GM23338 (cell line): ENCODE data around the gene SLC25A40.

Experiments used
- CTCF ChIP-seq, 2 experiments: fragments of 200-600 bp in 1 of 2; sonication (generic) in 1 of 2; conservative IDR thresholded peaks; 2 replicates each; pipeline versions ENCODE4 v1.5.1 to v1.6.1; 2016 to 2017; ENCODE audit warnings: antibody characterized with exemption in 2 of 2, low read depth in 2 of 2, mild to moderate bottlenecking in 2 of 2, moderate library complexity in 1 of 2
- EZH2 ChIP-seq: fragments of 200-600 bp; sonication (generic); IDR thresholded peaks from one replicate; pipeline ENCODE4 v1.8.0; 2017; ENCODE audit warnings: antibody characterized with exemption, mild to moderate bottlenecking, low read depth; ENCODE audit not compliant: unreplicated experiment
- POLR2AphosphoS5 ChIP-seq: IDR thresholded peaks from 2 replicates; pipeline ENCODE4 v1.6.1; 2016; ENCODE audit warnings: antibody characterized with exemption, low read depth
- REST ChIP-seq: IDR thresholded peaks from one replicate; pipeline ENCODE4 v1.6.1; 2018; ENCODE audit warnings: antibody characterized with exemption; ENCODE audit not compliant: unreplicated experiment
- ZNF114 ChIP-seq: fragments of 250-450 bp; sonication (Bioruptor Pico); IDR thresholded peaks from 2 replicates; pipeline ENCODE4 v1.5.0; 2020; ENCODE audit warnings: mild to moderate bottlenecking, moderate library complexity
- ZNF331 ChIP-seq: fragments of 250-450 bp; sonication (Bioruptor Pico); IDR thresholded peaks from 2 replicates; pipeline ENCODE4 v1.5.0; 2020; ENCODE audit warnings: low read depth, mild to moderate bottlenecking, moderate library complexity

GRCh38 chr7:87853237-87853864, 22.8 kb downstream of the SLC25A40 start:
- no peak for TF ChIP-seq CTCF (conservative IDR thresholded peaks at IDR 0.05; ENCODE audit: low read depth in 2 of 2)
- TF ChIP-seq ZNF331 (CRISPR knock-in tag): no peak
- TF ChIP-seq EZH2: no peak
- no peak for TF ChIP-seq REST
- no peak for TF ChIP-seq POLR2AphosphoS5
- no peak for TF ChIP-seq ZNF114 (CRISPR knock-in tag)
